Breast epithelium (tissue), 4 donors: ENCODE measurements around the gene LACTBL1. TPM values are rescaled to one million over a fixed set of nuclear protein-coding genes. Genes with fewer than 3 reads are reported as not detected.
A peak's percentile ranks its signal among the peaks of the same experiment; 100 is the strongest.

Experiments used
- DNase-seq, 2 donors: peaks; one replicate each; pipeline ENCODE4 v3.0.0-alpha.2; 2019; ENCODE audit warnings: low spot score in 2 of 2
- H3K27ac ChIP-seq, 2 donors: fragments of 200-600 bp; sonication (generic) in 1 of 2; one replicate each; pipeline ENCODE4 v1.5.1; 2016 to 2019; ENCODE audit warnings: mild to moderate bottlenecking in 1 of 2
- H3K27me3 ChIP-seq, 2 donors: fragments of 200-600 bp; sonication (generic) in 1 of 2; one replicate each; pipeline versions ENCODE4 v1.5.1 to v1.6.0; 2017 to 2019; ENCODE audit warnings: control low read depth in 1 of 2, mild to moderate bottlenecking in 1 of 2
- H3K36me3 ChIP-seq: fragments of 200-600 bp; one replicate; pipeline ENCODE4 v1.5.1; 2019
- H3K4me1 ChIP-seq, 2 donors: fragments of 200-600 bp; sonication (generic); one replicate each; pipeline ENCODE4 v1.5.1; 2016 to 2019; ENCODE audit warnings: control low read depth in 1 of 2
- H3K4me3 ChIP-seq, 3 donors: fragments of 200-600 bp; sonication (generic); 1 replicate in 2 of 3; 2 replicates in 1 of 3; pipeline ENCODE4 v1.5.1; 2016 to 2019; ENCODE audit warnings: mild to moderate bottlenecking in 3 of 3, moderate library complexity in 2 of 3
- H3K9me3 ChIP-seq, 2 donors: fragments of 200-600 bp; sonication (generic) in 1 of 2; one replicate each; pipeline ENCODE4 v1.5.1; 2016 to 2019; ENCODE audit warnings: control low read depth in 1 of 2
- POLR2A ChIP-seq: fragments of 450-650 bp; IDR thresholded peaks from one replicate; pipeline ENCODE4 v1.6.1; 2016; ENCODE audit warnings: antibody characterized with exemption, mild to moderate bottlenecking, moderate library complexity
- POLR2AphosphoS5 ChIP-seq, 3 donors: sonication (generic); formaldehyde crosslinking; IDR thresholded peaks; one replicate each; pipeline ENCODE4 v1.6.1; 2017; ENCODE audit warnings: antibody characterized with exemption in 3 of 3
- intact Hi-C: fragments of 100-400 bp; cut with DNase I; formaldehyde crosslinking; loops from one replicate; pipeline ENCODE4 v1.15.1; 2023; ENCODE audit warnings: low total_unique reads
- total RNA-seq, 3 donors: library from RNA; depleted of rRNA; stranded (reverse); fragments of >200 nt; gene quantifications; one replicate each; pipeline ENCODE4 v1.1.0, GENCODE V29; 2016
- TF ChIP-seq, protein P1 (sequence below), 3 donors: fragments of 450-650 bp; IDR thresholded peaks; one replicate each; pipeline ENCODE4 v1.5.1; 2016 to 2017; ENCODE audit warnings: antibody characterized with exemption in 3 of 3, mild to moderate bottlenecking in 3 of 3, moderate library complexity in 3 of 3

Gene LACTBL1
- total RNA-seq, 3 donors from 2014 or later: not detected

DNA sequence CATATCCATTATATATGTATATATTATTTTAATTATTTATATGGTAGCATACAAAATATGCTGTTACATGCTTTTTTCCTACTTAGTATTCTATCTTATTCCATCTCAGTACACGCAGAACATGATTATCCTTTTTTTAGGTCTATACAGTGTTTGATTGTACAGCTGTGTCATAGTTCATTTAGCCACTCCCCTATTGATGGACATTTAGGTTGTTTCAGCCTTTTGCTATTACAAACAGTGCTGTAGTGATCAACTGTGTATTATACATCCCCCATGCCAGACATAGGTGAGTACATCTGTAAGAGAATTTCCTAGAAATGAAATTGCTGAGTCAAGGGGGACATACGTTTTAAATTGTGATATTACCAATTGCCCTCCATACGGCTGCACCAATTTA, 15.6 kb downstream of the LACTBL1 start:
- Histone ChIP-seq H3K9me3 (no peaks in the 10 kb centered on the region), H3K36me3 (no peaks in the 10 kb centered on the region), H3K27me3 (peaks cover 0 to 39% of the 10 kb centered on the region in 2 donors), H3K4me3 (no peak overlapping the region), H3K27ac (no peak overlapping the region), H3K4me1 (no peaks in the 10 kb centered on the region)
- intact Hi-C loops: no loop called here
- TF ChIP-seq POLR2A (no peak), POLR2AphosphoS5 (IDR thresholded peaks at IDR 0.05) (no peak)
- TF ChIP-seq, protein P1, sequence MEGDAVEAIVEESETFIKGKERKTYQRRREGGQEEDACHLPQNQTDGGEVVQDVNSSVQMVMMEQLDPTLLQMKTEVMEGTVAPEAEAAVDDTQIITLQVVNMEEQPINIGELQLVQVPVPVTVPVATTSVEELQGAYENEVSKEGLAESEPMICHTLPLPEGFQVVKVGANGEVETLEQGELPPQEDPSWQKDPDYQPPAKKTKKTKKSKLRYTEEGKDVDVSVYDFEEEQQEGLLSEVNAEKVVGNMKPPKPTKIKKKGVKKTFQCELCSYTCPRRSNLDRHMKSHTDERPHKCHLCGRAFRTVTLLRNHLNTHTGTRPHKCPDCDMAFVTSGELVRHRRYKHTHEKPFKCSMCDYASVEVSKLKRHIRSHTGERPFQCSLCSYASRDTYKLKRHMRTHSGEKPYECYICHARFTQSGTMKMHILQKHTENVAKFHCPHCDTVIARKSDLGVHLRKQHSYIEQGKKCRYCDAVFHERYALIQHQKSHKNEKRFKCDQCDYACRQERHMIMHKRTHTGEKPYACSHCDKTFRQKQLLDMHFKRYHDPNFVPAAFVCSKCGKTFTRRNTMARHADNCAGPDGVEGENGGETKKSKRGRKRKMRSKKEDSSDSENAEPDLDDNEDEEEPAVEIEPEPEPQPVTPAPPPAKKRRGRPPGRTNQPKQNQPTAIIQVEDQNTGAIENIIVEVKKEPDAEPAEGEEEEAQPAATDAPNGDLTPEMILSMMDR (IDR thresholded peaks at IDR 0.05): no peak
- DNase-seq: no peak

DNA sequence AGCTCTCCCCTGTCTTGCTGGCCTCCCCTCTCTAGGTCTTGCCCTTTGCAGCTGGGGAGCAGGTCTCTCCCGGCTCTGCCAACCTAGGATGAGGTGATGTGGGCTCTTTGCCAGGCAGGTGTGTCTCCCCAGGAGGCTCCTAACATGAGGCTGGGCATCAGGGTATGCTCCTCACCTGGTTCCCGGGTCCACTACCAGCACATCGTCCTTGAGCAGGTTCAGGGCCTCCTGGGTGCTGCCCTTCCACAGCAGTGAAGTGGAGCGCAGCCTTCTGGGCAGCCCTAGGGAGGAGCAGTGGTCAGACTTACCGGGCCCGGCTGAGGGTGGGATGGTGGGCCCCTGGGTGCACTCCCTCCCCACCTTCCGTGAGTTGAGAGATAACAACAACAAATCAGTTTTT, 17.5 kb downstream of the LACTBL1 start:
- Histone ChIP-seq H3K9me3 (no peaks in the 10 kb centered on the region), H3K4me1 (no peaks in the 10 kb centered on the region), H3K27me3 (peaks cover 0 to 43% of the 10 kb centered on the region in 2 donors), H3K27ac (no peak overlapping the region), H3K4me3 (no peak overlapping the region), H3K36me3 (no peaks in the 10 kb centered on the region)
- intact Hi-C loops: no loop called here
- TF ChIP-seq, protein P1 (IDR thresholded peaks at IDR 0.05): no peak
- TF ChIP-seq POLR2A: no peak
- TF ChIP-seq POLR2AphosphoS5 (IDR thresholded peaks at IDR 0.05): no peak
- DNase-seq: peak in 1 of 2 donors; percentile 44

DNA sequence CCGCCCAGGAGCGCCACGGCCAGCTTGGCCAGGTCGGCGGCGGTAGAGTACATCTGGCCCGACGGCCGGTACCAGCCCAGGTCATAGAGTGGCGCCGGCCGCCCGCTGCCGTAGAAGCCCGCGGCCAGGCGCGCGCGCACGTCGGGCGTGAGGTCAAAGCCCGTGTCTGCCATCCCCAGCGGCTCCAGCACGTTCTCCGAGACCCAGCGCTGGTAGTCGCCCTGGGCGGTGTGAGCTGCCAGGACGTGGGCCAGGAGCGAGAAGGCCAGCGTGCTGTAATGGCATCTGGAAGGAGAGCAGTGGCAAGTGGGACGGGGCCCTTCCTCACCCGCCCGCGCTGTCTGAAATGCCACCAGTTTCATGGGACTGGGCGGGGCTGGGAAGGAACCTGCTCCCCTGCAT, 18.9 kb downstream of the LACTBL1 start:
- TF ChIP-seq, protein P1 (IDR thresholded peaks at IDR 0.05): no peak
- TF ChIP-seq POLR2A: no peak
- no peak for TF ChIP-seq POLR2AphosphoS5 (IDR thresholded peaks at IDR 0.05)
- H3K9me3 ChIP-seq: no peaks in the 10 kb centered on the region
- H3K4me3 ChIP-seq: peak overlapping the region in 1 of 3 donors; percentile 39
- no peak overlapping the region for H3K27ac ChIP-seq
- H3K27me3 ChIP-seq: peaks cover 0 to 43% of the 10 kb centered on the region in 2 donors
- intact Hi-C loops: no loop called here
- DNase-seq: peak in 1 of 2 donors; percentile 47
- no peaks in the 10 kb centered on the region for H3K36me3 ChIP-seq
- no peaks in the 10 kb centered on the region for H3K4me1 ChIP-seq

DNA sequence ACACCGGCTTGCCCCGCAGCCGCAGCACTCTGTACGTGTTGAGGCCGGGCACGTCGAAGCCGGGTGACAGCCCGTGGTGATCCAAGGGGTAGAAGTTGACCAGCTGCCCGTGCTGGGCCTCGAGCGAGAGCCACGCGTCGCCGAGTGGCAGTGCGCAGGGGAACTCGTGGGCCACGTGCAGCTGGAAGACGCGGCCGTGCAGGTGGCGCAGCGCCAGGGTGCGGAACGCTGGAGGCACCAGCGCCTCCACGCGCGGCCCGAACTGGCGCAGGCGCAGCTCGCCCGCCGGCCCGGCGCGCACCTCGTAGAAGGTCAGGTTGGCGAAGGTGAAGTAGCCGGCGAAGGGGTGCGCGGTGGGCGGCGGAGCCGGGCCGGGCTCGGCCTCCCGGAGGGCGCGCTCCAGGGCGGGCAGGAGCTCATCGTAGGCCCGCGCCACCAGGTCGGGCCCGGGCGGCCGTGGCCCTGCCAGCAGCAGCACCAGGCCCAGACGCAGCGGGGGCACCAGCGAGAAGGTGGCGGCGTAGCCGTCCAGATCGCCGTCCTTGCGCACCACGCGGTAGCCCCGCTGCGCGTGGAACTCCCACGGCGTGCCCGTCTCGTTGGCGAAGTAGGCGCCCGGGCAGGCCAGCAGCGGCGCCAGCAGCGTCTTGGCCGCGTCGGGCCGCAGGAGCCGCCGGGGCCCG, 19.5 kb downstream of the LACTBL1 start:
- Histone ChIP-seq H3K27ac (no peak overlapping the region), H3K9me3 (no peaks in the 10 kb centered on the region), H3K27me3 (peaks cover 0 to 43% of the 10 kb centered on the region in 2 donors), H3K4me3 (peak overlapping the region in 2 of 3 donors; percentile 15 to 39), H3K4me1 (no peaks in the 10 kb centered on the region), H3K36me3 (no peaks in the 10 kb centered on the region)
- peak in 1 of 2 donors; percentile 33 for DNase-seq
- intact Hi-C loops: no loop called here
- TF ChIP-seq, protein P1 (IDR thresholded peaks at IDR 0.05): no peak
- TF ChIP-seq POLR2A (no peak), POLR2AphosphoS5 (IDR thresholded peaks at IDR 0.05) (no peak)

DNA sequence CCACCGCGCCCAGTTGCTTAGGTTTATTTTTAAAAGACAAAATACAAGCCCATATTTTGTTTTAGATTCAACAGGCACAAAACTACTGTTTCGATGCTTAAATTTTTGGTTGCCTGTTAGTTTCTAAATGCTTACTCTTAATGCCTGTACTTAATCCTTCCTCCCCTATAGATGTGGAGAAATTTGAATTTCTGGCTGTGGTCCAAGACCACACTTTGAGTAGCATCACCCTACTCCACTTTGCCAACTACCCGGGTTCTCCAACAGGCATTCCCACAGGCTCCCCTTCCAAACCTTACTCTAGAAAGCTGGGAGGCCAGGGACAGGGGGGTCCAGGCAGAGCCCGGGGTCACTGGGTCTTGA, 20.0 kb downstream of the LACTBL1 start:
- Histone ChIP-seq H3K27me3 (peaks cover 0 to 43% of the 10 kb centered on the region in 2 donors), H3K36me3 (no peaks in the 10 kb centered on the region), H3K9me3 (no peaks in the 10 kb centered on the region), H3K4me3 (peak overlapping the region in 1 of 3 donors; percentile 39), H3K4me1 (no peaks in the 10 kb centered on the region), H3K27ac (no peak overlapping the region)
- no peak for TF ChIP-seq POLR2AphosphoS5 (IDR thresholded peaks at IDR 0.05)
- no peak for TF ChIP-seq POLR2A
- TF ChIP-seq, protein P1 (IDR thresholded peaks at IDR 0.05): no peak
- intact Hi-C loops: no loop called here
- DNase-seq: no peak
